Chondrocyte (in vitro differentiated cells): ENCODE measurements around the gene SNAP47. TPM values are rescaled to one million over a fixed set of nuclear protein-coding genes. Genes with fewer than 3 reads are reported as not detected.

Source experiments
- DNase-seq: peaks from one replicate; pipeline ENCODE4 v3.0.0; 2021; ENCODE audit warnings: mixed read lengths, low spot score
- H3K27ac Mint-ChIP-seq: one replicate; pipeline ENCODE4 v1.8.0; 2021; ENCODE audit warnings: mild to moderate bottlenecking, moderate library complexity, mixed read lengths; ENCODE audit not compliant: unreplicated experiment
- H3K27me3 Mint-ChIP-seq: 2 replicates; pipeline ENCODE4 v1.8.0; 2021; ENCODE audit warnings: low read depth, mixed read lengths
- H3K36me3 Mint-ChIP-seq: 2 replicates; pipeline ENCODE4 v1.8.0; 2021; ENCODE audit warnings: low read depth, mixed read lengths
- H3K4me1 Mint-ChIP-seq: 2 replicates; pipeline ENCODE4 v1.8.0; 2021; ENCODE audit warnings: low read depth, mild to moderate bottlenecking, mixed read lengths
- H3K4me3 Mint-ChIP-seq: one replicate; pipeline ENCODE4 v1.8.0; 2021; ENCODE audit warnings: mild to moderate bottlenecking, moderate library complexity, mixed read lengths; ENCODE audit not compliant: unreplicated experiment
- H3K9me3 Mint-ChIP-seq: 2 replicates; pipeline ENCODE4 v1.8.0; 2021; ENCODE audit warnings: low read depth, mixed read lengths
- total RNA-seq: library from RNA; stranded (reverse); gene quantifications from 3 replicates; pipeline ENCODE4 v1.2.1, GENCODE V29; 2021
- TF ChIP-seq, protein P1 (sequence below): fragments of 200-600 bp; sonication (generic); IDR thresholded peaks from 2 replicates; pipeline ENCODE4 v1.5.0; 2021; ENCODE audit warnings: antibody characterized with exemption, mild to moderate bottlenecking, moderate library complexity

Gene SNAP47
- total RNA-seq, 1 donor from 2014 or later: 22.5 TPM

DNA sequence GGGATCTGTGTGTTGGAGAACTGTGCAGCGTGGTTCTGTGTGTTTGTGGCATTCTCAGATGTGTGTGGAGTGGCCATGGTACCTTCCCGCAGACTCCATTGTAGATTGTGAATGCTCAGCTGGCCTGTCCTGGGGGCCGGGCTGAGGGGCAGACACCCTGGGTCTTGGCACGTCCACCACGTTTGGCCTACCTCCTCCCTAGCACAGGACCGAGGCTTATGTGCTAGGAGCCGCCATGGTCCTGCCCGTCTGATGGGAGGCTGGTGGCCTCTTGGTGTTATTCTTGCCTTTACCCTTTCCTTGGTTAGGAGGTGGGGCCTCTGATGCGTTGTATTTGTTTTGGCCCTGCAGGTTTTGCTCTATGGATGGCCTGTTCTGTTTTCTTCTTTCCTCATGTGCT is 25.1 kb downstream of the SNAP47 start:
- no peak for DNase-seq
- peaks cover 2% of the 10 kb centered on the region for H3K36me3 Mint-ChIP-seq

DNA sequence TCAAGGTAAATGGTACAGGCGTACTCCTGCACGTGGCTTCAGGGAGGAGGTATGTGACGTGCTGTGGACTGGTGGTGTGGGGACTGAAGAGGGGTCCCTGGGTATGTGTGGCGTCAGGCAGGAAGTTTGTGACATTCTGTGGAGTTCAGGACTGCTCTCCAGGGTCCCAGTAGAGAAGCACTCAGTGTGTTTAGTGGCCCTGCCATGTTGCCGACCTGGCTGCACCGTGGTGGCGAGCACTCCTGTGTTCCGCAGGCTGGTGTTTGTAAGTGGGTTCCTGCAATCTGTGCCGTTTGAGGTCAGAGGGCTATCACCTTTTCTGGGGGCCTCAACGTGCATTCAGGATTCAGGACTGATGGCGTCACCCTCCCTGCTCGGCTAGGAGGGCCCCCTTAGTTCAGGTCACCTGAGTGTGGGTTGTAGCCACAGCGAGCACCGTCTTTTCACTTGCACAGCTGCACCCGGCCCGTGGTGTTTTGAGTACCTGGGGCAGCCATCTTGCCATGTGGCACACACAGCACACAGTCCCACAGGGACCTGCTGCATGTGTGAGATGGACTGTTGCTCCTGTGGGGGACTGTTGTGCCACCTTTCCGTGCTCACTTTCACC is 26.5 kb downstream of the SNAP47 start:
- no peak overlapping the region for H3K4me3 Mint-ChIP-seq
- DNase-seq: no peak
- no peak overlapping the region for H3K27ac Mint-ChIP-seq
- H3K27me3 Mint-ChIP-seq: no peaks in the 10 kb centered on the region
- TF ChIP-seq, protein P1, sequence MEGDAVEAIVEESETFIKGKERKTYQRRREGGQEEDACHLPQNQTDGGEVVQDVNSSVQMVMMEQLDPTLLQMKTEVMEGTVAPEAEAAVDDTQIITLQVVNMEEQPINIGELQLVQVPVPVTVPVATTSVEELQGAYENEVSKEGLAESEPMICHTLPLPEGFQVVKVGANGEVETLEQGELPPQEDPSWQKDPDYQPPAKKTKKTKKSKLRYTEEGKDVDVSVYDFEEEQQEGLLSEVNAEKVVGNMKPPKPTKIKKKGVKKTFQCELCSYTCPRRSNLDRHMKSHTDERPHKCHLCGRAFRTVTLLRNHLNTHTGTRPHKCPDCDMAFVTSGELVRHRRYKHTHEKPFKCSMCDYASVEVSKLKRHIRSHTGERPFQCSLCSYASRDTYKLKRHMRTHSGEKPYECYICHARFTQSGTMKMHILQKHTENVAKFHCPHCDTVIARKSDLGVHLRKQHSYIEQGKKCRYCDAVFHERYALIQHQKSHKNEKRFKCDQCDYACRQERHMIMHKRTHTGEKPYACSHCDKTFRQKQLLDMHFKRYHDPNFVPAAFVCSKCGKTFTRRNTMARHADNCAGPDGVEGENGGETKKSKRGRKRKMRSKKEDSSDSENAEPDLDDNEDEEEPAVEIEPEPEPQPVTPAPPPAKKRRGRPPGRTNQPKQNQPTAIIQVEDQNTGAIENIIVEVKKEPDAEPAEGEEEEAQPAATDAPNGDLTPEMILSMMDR: no peak
- peaks cover 55% of the 10 kb centered on the region for H3K4me1 Mint-ChIP-seq
- H3K9me3 Mint-ChIP-seq: no peaks in the 10 kb centered on the region
- peaks cover 2% of the 10 kb centered on the region for H3K36me3 Mint-ChIP-seq

More for the DNA sequence above, 25.1 kb downstream of the SNAP47 start:
- Mint-ChIP-seq H3K27me3 (no peaks in the 10 kb centered on the region), H3K4me3 (no peak overlapping the region), H3K9me3 (no peaks in the 10 kb centered on the region), H3K27ac (peak overlapping the region; percentile 91), H3K4me1 (peaks cover 55% of the 10 kb centered on the region)
- TF ChIP-seq, protein P1: no peak

DNA sequence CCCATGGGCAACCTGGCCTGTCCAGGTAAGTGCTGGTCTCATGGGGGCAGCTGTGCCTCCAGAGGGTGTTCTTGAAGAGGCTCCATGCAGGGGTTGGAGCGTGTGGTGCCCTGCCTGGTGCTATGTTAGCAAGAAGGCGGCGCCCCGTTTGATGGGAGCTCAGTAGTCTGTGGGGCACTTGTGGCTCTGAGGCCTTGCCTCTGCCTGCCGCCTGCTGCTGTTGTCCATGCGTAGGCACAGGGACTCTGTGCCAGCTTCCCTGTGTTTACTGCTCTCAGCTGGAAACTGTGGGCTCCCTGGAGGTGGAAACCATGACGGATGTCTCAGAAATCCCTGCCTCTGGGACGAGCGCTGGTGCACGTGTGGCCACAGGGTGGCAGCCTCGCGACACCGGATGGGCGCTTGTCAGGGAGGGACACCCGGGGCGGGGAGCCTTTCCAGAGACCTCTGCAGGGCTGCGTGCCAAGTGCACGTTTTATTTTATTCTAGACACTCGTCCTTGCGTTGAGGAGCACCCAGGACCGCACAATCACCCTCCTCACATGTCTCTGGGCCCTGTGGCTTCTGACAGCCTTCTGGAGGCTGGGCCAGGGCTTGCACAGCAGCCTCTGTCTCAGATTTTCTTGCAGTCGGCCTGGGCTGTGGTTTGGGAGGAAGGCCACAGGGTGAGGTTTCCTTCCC is 27.1 kb downstream of the SNAP47 start:
- Mint-ChIP-seq H3K27ac (peak overlapping the region; percentile 63), H3K4me3 (no peak overlapping the region), H3K4me1 (peaks cover 55% of the 10 kb centered on the region), H3K36me3 (peaks cover 6% of the 10 kb centered on the region), H3K27me3 (no peaks in the 10 kb centered on the region), H3K9me3 (no peaks in the 10 kb centered on the region)
- TF ChIP-seq, protein P1: peak; percentile 99
- peak; percentile 95 for DNase-seq

DNA sequence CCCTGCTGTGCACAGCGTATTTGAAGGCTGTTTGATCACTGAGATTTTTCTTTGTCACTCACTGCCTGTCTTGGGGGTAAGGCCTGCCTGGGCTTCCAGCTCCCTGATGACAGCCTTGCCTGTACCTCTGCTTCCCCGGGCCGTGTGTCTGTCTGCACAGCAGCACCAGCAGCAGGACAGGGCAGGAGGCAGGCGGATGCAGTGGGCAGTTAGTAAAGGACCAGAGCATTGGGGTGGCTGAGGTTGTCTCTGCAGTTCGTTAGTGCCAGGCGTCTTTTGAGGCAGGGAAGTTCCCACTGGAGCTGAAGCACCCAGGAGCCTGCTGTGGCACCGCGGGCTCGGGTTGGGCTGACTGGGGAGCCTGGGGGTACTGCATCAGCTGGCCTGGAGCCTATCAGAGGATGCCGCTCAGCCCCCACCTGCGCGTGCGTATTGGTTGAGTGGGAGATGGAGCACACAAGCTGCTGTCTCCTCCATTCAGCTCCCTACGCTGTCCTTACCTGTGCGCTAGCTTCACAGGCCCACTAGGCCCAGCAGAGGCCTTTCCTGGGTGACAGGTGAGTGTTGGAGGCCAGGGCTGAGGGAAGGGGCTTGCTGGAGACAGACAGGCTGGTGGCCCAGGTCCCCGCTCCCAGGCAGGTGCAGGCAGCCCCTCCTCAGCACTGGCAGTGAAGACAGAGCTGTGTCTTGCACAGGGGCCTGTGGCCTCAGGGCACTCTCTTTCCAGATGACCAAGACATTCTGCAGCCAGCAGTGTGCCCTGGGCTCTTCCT is 28.2 kb downstream of the SNAP47 start:
- peaks cover 17% of the 10 kb centered on the region for H3K36me3 Mint-ChIP-seq
- TF ChIP-seq, protein P1: no peak
- peak overlapping the region; percentile 63 for H3K27ac Mint-ChIP-seq
- DNase-seq: no peak
- peaks cover 47% of the 10 kb centered on the region for H3K4me1 Mint-ChIP-seq
- no peak overlapping the region for H3K4me3 Mint-ChIP-seq
- H3K9me3 Mint-ChIP-seq: no peaks in the 10 kb centered on the region
- H3K27me3 Mint-ChIP-seq: no peaks in the 10 kb centered on the region

DNA sequence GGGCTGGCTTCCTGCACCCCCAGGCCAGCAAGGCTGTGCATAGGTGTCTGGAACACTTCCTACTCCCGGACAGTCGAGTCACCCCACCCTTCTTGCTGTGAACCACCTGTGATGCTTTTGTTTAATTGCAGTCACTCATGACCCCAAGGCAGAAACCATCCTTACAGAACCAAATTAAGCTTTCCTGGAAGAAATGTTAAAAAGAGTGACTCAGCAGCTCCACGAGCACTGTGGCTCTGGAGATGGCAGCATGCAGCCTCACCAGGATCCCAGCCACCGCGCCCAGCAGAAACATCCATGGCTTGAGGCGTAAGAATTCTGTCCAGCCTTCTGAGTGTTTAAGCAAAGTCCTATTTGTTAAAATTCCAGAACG is 28.8 kb downstream of the SNAP47 start:
- TF ChIP-seq, protein P1: no peak
- Mint-ChIP-seq H3K4me1 (peaks cover 42% of the 10 kb centered on the region), H3K9me3 (no peaks in the 10 kb centered on the region), H3K36me3 (peaks cover 22% of the 10 kb centered on the region), H3K27ac (no peak overlapping the region), H3K27me3 (no peaks in the 10 kb centered on the region), H3K4me3 (no peak overlapping the region)
- no peak for DNase-seq
